GM23338 (cell line): Measurements from ENCODE around the gene ATP12A. TPM values are rescaled to one million over a fixed set of nuclear protein-coding genes. Genes with fewer than 3 reads are reported as not detected.

Source experiments
- ATAC-seq: fragments of 200-7000 bp; cut with Tn5 transposase; 3 replicates; pipeline ENCODE4 v1.9.1; 2020
- DNase-seq: peaks from one replicate; pipeline ENCODE4 v3.0.0-alpha.2; 2015; ENCODE audit warnings: low spot score
- H2AFZ ChIP-seq: fragments of 200-600 bp; sonication (generic); 2 replicates; pipeline ENCODE4 v1.8.0; 2016; ENCODE audit warnings: antibody characterized with exemption, mild to moderate bottlenecking, moderate library complexity
- H3F3A ChIP-seq: fragments of 200-600 bp; sonication (generic); replicated peaks from 2 replicates; pipeline ENCODE4 v1.8.0; 2017; ENCODE audit warnings: antibody characterized with exemption, mixed run types, low read depth
- H3K27ac ChIP-seq: fragments of 200-600 bp; sonication (generic); 2 replicates; pipeline ENCODE4 v1.6.1; 2016; ENCODE audit warnings: low read depth
- H3K27me3 ChIP-seq: fragments of 200-600 bp; sonication (generic); 2 replicates; pipeline ENCODE4 v1.8.0; 2016; ENCODE audit warnings: mild to moderate bottlenecking, mixed run types, moderate library complexity; ENCODE audit not compliant: insufficient read depth
- H3K36me3 ChIP-seq: fragments of 200-600 bp; sonication (generic); 2 replicates; pipeline ENCODE4 v1.8.0; 2016; ENCODE audit warnings: mild to moderate bottlenecking; ENCODE audit not compliant: insufficient read depth
- H3K4me1 ChIP-seq: fragments of 200-600 bp; sonication (generic); 2 replicates; pipeline ENCODE4 v1.8.0; 2016; ENCODE audit warnings: mild to moderate bottlenecking, moderate library complexity; ENCODE audit not compliant: insufficient read depth
- H3K4me2 ChIP-seq: fragments of 200-600 bp; sonication (generic); 2 replicates; pipeline ENCODE4 v1.7.1; 2017; ENCODE audit warnings: mixed run types
- H3K4me3 ChIP-seq: fragments of 200-600 bp; sonication (generic); 2 replicates; pipeline ENCODE4 v1.6.1; 2016; ENCODE audit warnings: mixed run types
- H3K79me2 ChIP-seq: fragments of 200-600 bp; sonication (generic); replicated peaks from 2 replicates; pipeline ENCODE4 v1.8.0; 2017; ENCODE audit warnings: mild to moderate bottlenecking; ENCODE audit not compliant: insufficient read depth
- H3K9me2 ChIP-seq: fragments of 200-600 bp; sonication (generic); 2 replicates; pipeline ENCODE4 v1.8.0; 2017; ENCODE audit not compliant: insufficient read depth
- H4K20me1 ChIP-seq: fragments of 200-600 bp; sonication (generic); replicated peaks from 2 replicates; pipeline ENCODE4 v1.8.0; 2017; ENCODE audit warnings: mild to moderate bottlenecking; ENCODE audit not compliant: insufficient read depth
- H3K27ac Mint-ChIP-seq: 2 replicates; pipeline ENCODE4 v1.8.0; 2020; ENCODE audit warnings: inconsistent platforms, mild to moderate bottlenecking, moderate library complexity, mixed read lengths
- H3K27me3 Mint-ChIP-seq: 3 replicates; pipeline ENCODE4 v1.8.0; 2022; ENCODE audit warnings: low read depth, mild to moderate bottlenecking, moderate library complexity, mixed read lengths, inconsistent platforms; ENCODE audit not compliant: insufficient read depth, poor library complexity
- H3K36me3 Mint-ChIP-seq: 3 replicates; pipeline ENCODE4 v1.8.0; 2021; ENCODE audit warnings: low read depth, mild to moderate bottlenecking, inconsistent platforms, moderate library complexity, mixed read lengths
- H3K4me1 Mint-ChIP-seq: 3 replicates; pipeline ENCODE4 v1.8.0; 2020; ENCODE audit warnings: mild to moderate bottlenecking, inconsistent platforms, mixed read lengths
- H3K4me3 Mint-ChIP-seq: 3 replicates; pipeline ENCODE4 v1.8.0; 2021; ENCODE audit warnings: moderate library complexity, mild to moderate bottlenecking, inconsistent platforms, mixed read lengths
- H3K9me3 Mint-ChIP-seq: 3 replicates; pipeline ENCODE4 v1.8.0; 2020; ENCODE audit warnings: moderate library complexity, mild to moderate bottlenecking, inconsistent platforms, mixed read lengths
- EZH2 ChIP-seq: fragments of 200-600 bp; sonication (generic); IDR thresholded peaks from one replicate; pipeline ENCODE4 v1.8.0; 2017; ENCODE audit warnings: antibody characterized with exemption, mild to moderate bottlenecking, low read depth; ENCODE audit not compliant: unreplicated experiment
- ZNF331 ChIP-seq: fragments of 250-450 bp; sonication (Bioruptor Pico); IDR thresholded peaks from 2 replicates; pipeline ENCODE4 v1.5.0; 2020; ENCODE audit warnings: low read depth, mild to moderate bottlenecking, moderate library complexity
- polyA plus RNA-seq: library from polyadenylated mRNA; unstranded; fragments of >200 nt; fragmentation: Nextera tagmentation; extraction: Ambion mirVana; gene quantifications from 2 replicates; pipeline ENCODE4 v1.2.1, GENCODE V29; 2016
- total RNA-seq: library from RNA; depleted of rRNA; stranded (reverse); fragments of >200 nt; shearing (Covaris generic); gene quantifications from 2 replicates; pipeline ENCODE4 v1.2.3, GENCODE V29; 2014
- TF ChIP-seq, protein P1 (sequence below), 2 experiments: fragments of 200-600 bp in 1 of 2; sonication (generic) in 1 of 2; conservative IDR thresholded peaks; 2 replicates each; pipeline versions ENCODE4 v1.5.1 to v1.6.1; 2016 to 2017; ENCODE audit warnings: antibody characterized with exemption in 2 of 2, low read depth in 2 of 2, mild to moderate bottlenecking in 2 of 2, moderate library complexity in 1 of 2

The ATP12A gene
- total and polyA plus RNA-seq, 2 experiments from 2014 or later: 0.40 to 1.0 TPM

DNA sequence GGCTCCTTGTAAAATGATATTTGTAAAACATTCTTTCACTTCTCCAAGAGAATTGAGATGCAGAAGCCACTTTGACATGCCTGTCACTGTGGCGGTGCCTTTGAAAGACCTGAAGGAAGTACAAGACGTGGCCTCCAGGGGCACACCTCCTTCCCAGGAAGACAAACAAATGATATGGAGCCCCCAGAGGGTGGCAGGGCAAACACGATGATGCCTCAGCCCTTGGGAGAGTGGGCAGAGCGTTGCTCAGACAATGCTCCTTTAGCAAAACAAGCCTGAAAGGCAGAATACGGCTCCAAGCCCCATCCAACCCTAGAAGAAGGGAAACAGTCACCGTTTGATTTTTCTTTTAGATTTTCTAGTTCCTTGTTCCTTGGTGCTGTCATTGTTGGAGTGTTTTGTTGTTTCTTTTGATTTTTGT lies 9.2 kb upstream of the ATP12A start:
- Histone ChIP-seq H3K79me2 (no peaks in the 10 kb centered on the region), H3K36me3 (no peaks in the 10 kb centered on the region), H3K27me3 (no peaks in the 10 kb centered on the region), H3K4me2 (peak overlapping the region; percentile 44), H3K4me1 (no peaks in the 10 kb centered on the region), H4K20me1 (no peaks in the 10 kb centered on the region; the same call in 1 of the 2 replicates), H3K9me2 (no peaks in the 10 kb centered on the region), H3K27ac (no peak overlapping the region), H2AFZ (peak overlapping the region; percentile 53), H3K4me3 (peak overlapping the region; percentile 18; the same call in 1 of the 2 replicates), H3F3A (no peaks in the 10 kb centered on the region)
- Mint-ChIP-seq H3K27ac (no peak overlapping the region), H3K4me1 (peaks cover 14% of the 10 kb centered on the region), H3K27me3 (peaks cover 13% of the 10 kb centered on the region), H3K9me3 (no peaks in the 10 kb centered on the region), H3K36me3 (no peaks in the 10 kb centered on the region), H3K4me3 (peak overlapping the region; percentile 53; the same call in 2 of the 3 replicates)
- no peak for TF ChIP-seq EZH2
- TF ChIP-seq, protein P1, sequence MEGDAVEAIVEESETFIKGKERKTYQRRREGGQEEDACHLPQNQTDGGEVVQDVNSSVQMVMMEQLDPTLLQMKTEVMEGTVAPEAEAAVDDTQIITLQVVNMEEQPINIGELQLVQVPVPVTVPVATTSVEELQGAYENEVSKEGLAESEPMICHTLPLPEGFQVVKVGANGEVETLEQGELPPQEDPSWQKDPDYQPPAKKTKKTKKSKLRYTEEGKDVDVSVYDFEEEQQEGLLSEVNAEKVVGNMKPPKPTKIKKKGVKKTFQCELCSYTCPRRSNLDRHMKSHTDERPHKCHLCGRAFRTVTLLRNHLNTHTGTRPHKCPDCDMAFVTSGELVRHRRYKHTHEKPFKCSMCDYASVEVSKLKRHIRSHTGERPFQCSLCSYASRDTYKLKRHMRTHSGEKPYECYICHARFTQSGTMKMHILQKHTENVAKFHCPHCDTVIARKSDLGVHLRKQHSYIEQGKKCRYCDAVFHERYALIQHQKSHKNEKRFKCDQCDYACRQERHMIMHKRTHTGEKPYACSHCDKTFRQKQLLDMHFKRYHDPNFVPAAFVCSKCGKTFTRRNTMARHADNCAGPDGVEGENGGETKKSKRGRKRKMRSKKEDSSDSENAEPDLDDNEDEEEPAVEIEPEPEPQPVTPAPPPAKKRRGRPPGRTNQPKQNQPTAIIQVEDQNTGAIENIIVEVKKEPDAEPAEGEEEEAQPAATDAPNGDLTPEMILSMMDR (conservative IDR thresholded peaks at IDR 0.05; ENCODE audit: low read depth in 2 of 2): peak in 1 of 2 experiments; percentile 47; a peak in 3 of 4 replicates
- DNase-seq (peak; percentile 87), ATAC-seq (peak; percentile 96)

DNA sequence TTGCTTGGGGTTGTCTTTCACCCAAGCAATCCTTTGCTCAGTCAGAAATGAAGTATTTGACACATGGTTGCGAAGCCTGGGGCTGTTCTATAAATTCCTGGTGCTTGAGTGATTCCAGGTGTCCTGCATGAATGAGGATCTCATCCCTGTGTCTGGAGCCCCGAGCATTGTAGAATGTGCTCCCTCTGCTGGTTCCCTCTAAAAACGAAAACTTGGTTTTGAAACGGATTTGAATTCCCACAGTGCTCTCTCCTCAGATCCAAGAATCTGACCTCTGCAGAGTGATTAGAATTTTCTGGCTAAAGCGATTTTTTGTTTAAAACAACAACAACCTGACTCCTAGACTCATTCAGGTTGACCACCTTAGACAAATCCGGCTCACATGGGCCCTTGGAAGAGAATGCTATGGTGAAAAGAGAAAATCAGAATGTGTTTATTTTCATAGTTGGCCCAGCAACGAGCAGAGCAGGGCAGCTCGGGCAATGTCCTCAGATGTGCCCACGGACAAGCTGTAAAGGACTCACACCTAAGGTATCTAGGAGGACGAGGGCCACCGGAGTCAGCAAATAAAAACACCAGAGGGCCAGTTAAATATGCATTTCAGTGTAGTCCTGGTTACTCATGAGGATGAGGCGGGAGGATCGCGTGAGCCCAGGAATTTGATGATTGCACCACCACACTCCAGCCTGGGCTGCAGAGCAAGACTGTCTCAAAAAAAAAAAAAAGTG lies 8.7 kb upstream of the ATP12A start:
- Histone ChIP-seq H2AFZ (peak overlapping the region; percentile 60), H3K36me3 (no peaks in the 10 kb centered on the region), H3K4me2 (peak overlapping the region; percentile 44), H3K9me2 (no peaks in the 10 kb centered on the region), H3K27ac (no peak overlapping the region), H3K4me1 (no peaks in the 10 kb centered on the region), H3K27me3 (no peaks in the 10 kb centered on the region), H3F3A (no peaks in the 10 kb centered on the region), H4K20me1 (no peaks in the 10 kb centered on the region; the same call in 1 of the 2 replicates), H3K79me2 (no peaks in the 10 kb centered on the region), H3K4me3 (peak overlapping the region; percentile 18; the same call in 1 of the 2 replicates)
- peak; percentile 86 for ATAC-seq
- TF ChIP-seq, protein P1 (conservative IDR thresholded peaks at IDR 0.05; ENCODE audit: low read depth in 2 of 2): peak; percentile 70 to 76
- no peak for TF ChIP-seq ZNF331 (CRISPR knock-in tag)
- Mint-ChIP-seq H3K4me3 (peak overlapping the region; percentile 53; the same call in 2 of the 3 replicates), H3K36me3 (no peaks in the 10 kb centered on the region), H3K9me3 (no peaks in the 10 kb centered on the region; the same call in 2 of the 3 replicates), H3K27ac (no peak overlapping the region), H3K4me1 (peaks cover 15% of the 10 kb centered on the region), H3K27me3 (peaks cover 13% of the 10 kb centered on the region)
- DNase-seq: peak; percentile 87
